CD14-positive monocyte (primary cell): Measurements from ENCODE around the gene FKBP6. TPM values are rescaled to one million over a fixed set of nuclear protein-coding genes. Genes with fewer than 3 reads are reported as not detected.

ENCODE experiments used
- DNase-seq, 3 donors: peaks; one replicate each; pipeline ENCODE4 v3.0.0-alpha.2; 2011 to 2022
- H2AFZ ChIP-seq: 2 replicates; pipeline ENCODE4 v1.6.0; 2012; ENCODE audit warnings: mild to moderate bottlenecking, low read depth, low read length, inconsistent platforms; ENCODE audit not compliant: insufficient read depth, poor library complexity, severe bottlenecking
- H3K27ac ChIP-seq, 2 donors: 1 replicate in 1 of 2; 2 replicates in 1 of 2; pipeline ENCODE4 v1.5.1; 2012 to 2013; ENCODE audit warnings: low read length in 2 of 2, control low read depth in 1 of 2, inconsistent platforms in 1 of 2, low read depth in 1 of 2, mild to moderate bottlenecking in 1 of 2
- H3K27me3 ChIP-seq, 2 donors: one replicate each; pipeline versions ENCODE4 v1.6.0 to v1.6.1; 2011 to 2013; ENCODE audit warnings: low read length in 2 of 2; ENCODE audit not compliant: control insufficient read depth in 2 of 2, insufficient read depth in 2 of 2
- H3K36me3 ChIP-seq, 2 donors: replicated peaks in 1 of 2; 1 replicate in 1 of 2; 2 replicates in 1 of 2; pipeline versions ENCODE4 v1.5.1 to v1.6.1; 2012 to 2013; ENCODE audit warnings: low read length in 2 of 2, control low read depth in 1 of 2, inconsistent platforms in 1 of 2, mild to moderate bottlenecking in 1 of 2; ENCODE audit not compliant: insufficient read depth in 2 of 2, control insufficient read depth in 1 of 2
- H3K4me1 ChIP-seq, 2 donors: 1 replicate in 1 of 2; 2 replicates in 1 of 2; pipeline versions ENCODE4 v1.5.1 to v1.6.1; 2012 to 2013; ENCODE audit warnings: low read length in 2 of 2, control low read depth in 1 of 2, inconsistent platforms in 1 of 2, mild to moderate bottlenecking in 1 of 2, moderate library complexity in 1 of 2; ENCODE audit not compliant: insufficient read depth in 2 of 2, control insufficient read depth in 1 of 2
- H3K4me2 ChIP-seq: replicated peaks from 2 replicates; pipeline ENCODE3; 2012; ENCODE audit warnings: low read length, moderate library complexity, mild to moderate bottlenecking; ENCODE audit not compliant: poor library complexity, severe bottlenecking; ENCODE audit errors: extremely low read depth
- H3K4me3 ChIP-seq, 3 experiments: fragments of 200-600 bp in 1 of 3; sonication (generic) in 1 of 3; replicated peaks in 1 of 3; 1 replicate in 2 of 3; 2 replicates in 1 of 3; pipeline ENCODE4 v1.5.1; 2011 to 2013; ENCODE audit warnings: low read length in 3 of 3, mild to moderate bottlenecking in 3 of 3, control low read depth in 2 of 3, low read depth in 2 of 3, inconsistent platforms in 1 of 3, moderate library complexity in 1 of 3
- H3K79me2 ChIP-seq: 2 replicates; pipeline ENCODE4 v1.6.0; 2012; ENCODE audit warnings: mild to moderate bottlenecking, control low read depth, inconsistent platforms, low read length, moderate library complexity; ENCODE audit not compliant: insufficient read depth
- H3K9ac ChIP-seq: 2 replicates; pipeline ENCODE4 v1.6.0; 2017; ENCODE audit warnings: low read length, mild to moderate bottlenecking; ENCODE audit not compliant: insufficient read depth, poor library complexity, severe bottlenecking
- H3K9me3 ChIP-seq, 2 donors: replicated peaks in 1 of 2; 1 replicate in 1 of 2; 2 replicates in 1 of 2; pipeline versions ENCODE4 v1.5.1 to v1.6.1; 2012 to 2013; ENCODE audit warnings: low read length in 2 of 2, control low read depth in 1 of 2; ENCODE audit not compliant: control insufficient read depth in 1 of 2, insufficient read depth in 1 of 2
- H4K20me1 ChIP-seq: 2 replicates; pipeline ENCODE4 v1.6.0; 2012; ENCODE audit warnings: mild to moderate bottlenecking, low read length, control low read depth, moderate library complexity; ENCODE audit not compliant: insufficient read depth
- H3K27ac Mint-ChIP-seq, 7 donors: one replicate each; pipeline ENCODE4 v1.8.0; 2020; ENCODE audit warnings: mild to moderate bottlenecking in 7 of 7, mixed read lengths in 7 of 7, moderate library complexity in 6 of 7, inconsistent platforms in 2 of 7
- H3K27me3 Mint-ChIP-seq, 3 donors: one replicate each; pipeline ENCODE4 v1.8.0; 2021 to 2022; ENCODE audit warnings: low read depth in 3 of 3, mild to moderate bottlenecking in 3 of 3, mixed read lengths in 3 of 3, moderate library complexity in 3 of 3, inconsistent platforms in 1 of 3
- H3K36me3 Mint-ChIP-seq, 2 donors: one replicate each; pipeline ENCODE4 v1.8.0; 2020; ENCODE audit warnings: mixed read lengths in 2 of 2, inconsistent platforms in 1 of 2, mild to moderate bottlenecking in 1 of 2
- H3K4me1 Mint-ChIP-seq: one replicate; pipeline ENCODE4 v1.8.0; 2020; ENCODE audit warnings: mild to moderate bottlenecking, mixed read lengths
- H3K4me3 Mint-ChIP-seq, 2 donors: one replicate each; pipeline ENCODE4 v1.8.0; 2020; ENCODE audit warnings: mild to moderate bottlenecking in 2 of 2, mixed read lengths in 2 of 2, moderate library complexity in 1 of 2
- H3K9me3 Mint-ChIP-seq, 7 donors: one replicate each; pipeline ENCODE4 v1.8.0; 2020 to 2022; ENCODE audit warnings: mixed read lengths in 7 of 7, mild to moderate bottlenecking in 6 of 7, moderate library complexity in 6 of 7, inconsistent platforms in 2 of 7
- CTCF ChIP-seq: fragments of 200-600 bp; IDR thresholded peaks from one replicate; pipeline ENCODE4 v1.8.0; 2022; ENCODE audit warnings: antibody characterized with exemption, mild to moderate bottlenecking
- WGBS: methylation state at CpG from one replicate; pipeline ENCODE4 v1.1.5; 2013; ENCODE audit warnings: missing lambda C conversion rate; ENCODE audit not compliant: insufficient coverage; 5-methylcytosine and 5-hydroxymethylcytosine counted together
- intact Hi-C, 2 donors: fragments of 100-400 bp; cut with micrococcal nuclease; formaldehyde crosslinking; loops; one replicate each; pipeline versions ENCODE4 v1.15.0 to v1.15.1; 2023
- polyA plus RNA-seq, 3 donors: library from polyadenylated mRNA; depleted of rRNA in 1 of 3; unstranded in 2 of 3; stranded (reverse) in 1 of 3; fragments of 300-500 nt in 2 of 3; fragments of >200 nt in 1 of 3; fragmentation: Illumina TruSeq in 2 of 3; gene quantifications; 1 replicate in 2 of 3; 2 replicates in 1 of 3; pipeline ENCODE4 v1.2.3, GENCODE V29; 2012 to 2021

The FKBP6 gene
- polyA plus RNA-seq, 3 donors: 0.17 TPM; not detected in 2

GRCh38 chr7:73352784-73353183, 24.8 kb downstream of the FKBP6 start:
- no peak overlapping the region for H3K9ac ChIP-seq
- H3K4me1 ChIP-seq: peaks cover 0 to 4% of the 10 kb centered on the region in 2 donors
- peaks cover 0 to 5% (median 4%) of the 10 kb centered on the region in 3 donors for H3K27me3 Mint-ChIP-seq
- H2AFZ ChIP-seq: no peak overlapping the region
- H3K36me3 Mint-ChIP-seq: no peaks in the 10 kb centered on the region
- H3K36me3 ChIP-seq: no peaks in the 10 kb centered on the region
- no peaks in the 10 kb centered on the region for H4K20me1 ChIP-seq
- no peak overlapping the region for H3K4me3 Mint-ChIP-seq
- H3K9me3 ChIP-seq: peaks cover 0 to 8% of the 10 kb centered on the region in 2 donors
- TF ChIP-seq CTCF: no peak
- no peak overlapping the region for H3K4me3 ChIP-seq
- no peak overlapping the region for H3K27ac ChIP-seq
- peaks cover 4% of the 10 kb centered on the region for H3K4me1 Mint-ChIP-seq
- peak overlapping the region in 1 of 7 donors; percentile 24 for H3K27ac Mint-ChIP-seq
- H3K9me3 Mint-ChIP-seq: peaks cover 6 to 12% (median 8%) of the 10 kb centered on the region in 7 donors
- WGBS: 100% methylated on average over 3 of the region's 3 CpGs
- H3K4me2 ChIP-seq: no peak overlapping the region
- no peaks in the 10 kb centered on the region for H3K27me3 ChIP-seq
- intact Hi-C loops: no loop called here
- DNase-seq: no peak
- H3K79me2 ChIP-seq: no peaks in the 10 kb centered on the region

- Mint-ChIP-seq H3K27ac (peak overlapping the region in 1 of 7 donors; percentile 24), H3K27me3 (peaks cover 0 to 5% (median 4%) of the 10 kb centered on the region in 3 donors), H3K4me1 (peaks cover 8% of the 10 kb centered on the region), H3K36me3 (no peaks in the 10 kb centered on the region), H3K4me3 (no peak overlapping the region), H3K9me3 (peaks cover 6 to 12% (median 8%) of the 10 kb centered on the region in 7 donors)
- DNase-seq: no peak
- peaks cover 3 to 9% of the 10 kb centered on the region in 2 donors for H3K4me1 ChIP-seq
- 100% methylated on average over 1 of the region's 6 CpGs for WGBS
- H3K36me3 ChIP-seq: no peaks in the 10 kb centered on the region
- H3K79me2 ChIP-seq: no peaks in the 10 kb centered on the region
- H3K27me3 ChIP-seq: no peaks in the 10 kb centered on the region
- H3K27ac ChIP-seq: no peak overlapping the region
- H3K9me3 ChIP-seq: peaks cover 0 to 8% of the 10 kb centered on the region in 2 donors
- H4K20me1 ChIP-seq: no peaks in the 10 kb centered on the region
- no peak overlapping the region for H3K4me2 ChIP-seq
- no peak overlapping the region for H2AFZ ChIP-seq
- H3K4me3 ChIP-seq: no peak overlapping the region
- H3K9ac ChIP-seq: no peak overlapping the region
- intact Hi-C loops: no loop called here
- TF ChIP-seq CTCF: no peak
Observed at GRCh38 chr7:73353243-73353642, 25.3 kb downstream of the FKBP6 start.
